ENCODE measurements around the gene ARHGAP15.

The ARHGAP15 gene

DNA sequence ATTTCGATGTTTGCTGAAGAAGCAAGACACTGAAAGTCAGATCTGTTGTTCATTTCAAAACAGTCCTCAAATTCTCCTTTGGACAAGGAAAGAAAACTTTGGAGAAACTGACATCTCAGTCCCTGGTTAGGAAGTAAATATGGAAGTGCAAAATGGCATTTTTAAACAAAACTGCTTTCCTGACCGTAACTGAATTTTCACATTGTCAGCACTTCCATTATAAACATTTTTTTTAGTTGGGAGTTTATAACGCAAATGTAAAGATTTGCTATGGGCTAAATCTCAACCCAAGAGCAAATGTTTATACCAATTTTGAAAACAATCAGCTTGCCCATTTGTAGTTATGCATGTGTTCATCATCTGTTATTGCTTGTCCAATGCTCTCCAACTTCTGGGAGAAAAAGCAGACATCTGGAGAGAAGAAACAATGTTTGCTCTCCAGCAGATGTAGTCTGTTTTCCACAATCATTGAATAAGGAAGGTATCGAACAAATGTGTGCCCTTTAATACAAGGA lies 520.1 kb downstream of the ARHGAP15 start:
- no peaks in the 10 kb centered on the region for H3K9me2 ChIP-seq (replicated peaks; ENCODE audit: insufficient read depth, low read length)
- H3K4me3 ChIP-seq (ENCODE audit: insufficient read depth, low read length, poor library complexity, severe bottlenecking): no peak overlapping the region
- no peak for TF ChIP-seq EZH2phosphoT487 (conservative IDR thresholded peaks at IDR 0.05; ENCODE audit: low read length)
- no peaks in the 10 kb centered on the region for H3K79me2 ChIP-seq (ENCODE audit: insufficient read depth, low read length)
- H3K9ac ChIP-seq (ENCODE audit: low read length): no peak overlapping the region
- H3K27ac ChIP-seq (ENCODE audit: low read depth, low read length): no peak overlapping the region
- peaks cover 12% of the 10 kb centered on the region; the same call in 1 of the 2 replicates for H3K9me3 ChIP-seq (ENCODE audit: insufficient read depth, low read length)
- peaks cover 11% of the 10 kb centered on the region; the same call in 1 of the 2 replicates for H3K36me3 ChIP-seq (ENCODE audit: low read length)
- H2AFZ ChIP-seq (ENCODE audit: low read depth, low read length, severe bottlenecking): no peak overlapping the region
- no peak overlapping the region for H3K4me2 ChIP-seq (ENCODE audit: low read depth, low read length, poor library complexity, severe bottlenecking)
- H3K27me3 ChIP-seq (ENCODE audit: low read length): no peaks in the 10 kb centered on the region
- no peaks in the 10 kb centered on the region for H4K20me1 ChIP-seq (ENCODE audit: low read depth, low read length)
- H3F3A ChIP-seq (ENCODE audit: insufficient read depth): no peaks in the 10 kb centered on the region

DNA sequence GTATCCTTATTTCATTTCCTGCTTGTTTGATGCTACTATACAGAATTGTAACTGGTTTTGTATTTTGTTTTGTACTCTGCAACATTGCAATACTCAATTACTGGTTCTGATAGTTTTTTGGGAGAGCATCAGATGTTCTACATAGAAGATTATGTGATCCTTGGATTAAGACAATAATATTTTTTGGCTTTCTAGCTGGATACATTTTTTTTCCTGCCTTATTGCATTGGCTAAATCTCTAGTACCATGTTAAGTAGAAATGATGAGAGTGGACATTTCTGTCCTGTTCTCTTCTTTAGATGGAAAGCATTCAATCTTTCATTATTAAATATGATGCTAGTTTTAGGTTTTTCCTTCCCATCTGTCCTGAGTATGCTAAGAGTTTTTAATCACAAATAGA lies 523.5 kb downstream of the ARHGAP15 start:
- Histone ChIP-seq H3K4me2 (ENCODE audit: low read depth, low read length, poor library complexity, severe bottlenecking) (no peak overlapping the region), H4K20me1 (ENCODE audit: low read depth, low read length) (no peaks in the 10 kb centered on the region), H3K9ac (ENCODE audit: low read length) (no peak overlapping the region), H3K27me3 (ENCODE audit: low read length) (no peaks in the 10 kb centered on the region), H2AFZ (ENCODE audit: low read depth, low read length, severe bottlenecking) (no peak overlapping the region), H3K9me2 (replicated peaks; ENCODE audit: insufficient read depth, low read length) (no peaks in the 10 kb centered on the region), H3K79me2 (ENCODE audit: insufficient read depth, low read length) (no peaks in the 10 kb centered on the region), H3F3A (ENCODE audit: insufficient read depth) (no peaks in the 10 kb centered on the region), H3K27ac (ENCODE audit: low read depth, low read length) (no peak overlapping the region), H3K9me3 (ENCODE audit: insufficient read depth, low read length) (peaks cover 12% of the 10 kb centered on the region; the same call in 1 of the 2 replicates), H3K4me3 (ENCODE audit: insufficient read depth, low read length, poor library complexity, severe bottlenecking) (no peak overlapping the region), H3K36me3 (ENCODE audit: low read length) (peaks cover 11% of the 10 kb centered on the region; the same call in 1 of the 2 replicates)
- no peak for TF ChIP-seq EZH2phosphoT487 (conservative IDR thresholded peaks at IDR 0.05; ENCODE audit: low read length)
- TF ChIP-seq, protein P1, sequence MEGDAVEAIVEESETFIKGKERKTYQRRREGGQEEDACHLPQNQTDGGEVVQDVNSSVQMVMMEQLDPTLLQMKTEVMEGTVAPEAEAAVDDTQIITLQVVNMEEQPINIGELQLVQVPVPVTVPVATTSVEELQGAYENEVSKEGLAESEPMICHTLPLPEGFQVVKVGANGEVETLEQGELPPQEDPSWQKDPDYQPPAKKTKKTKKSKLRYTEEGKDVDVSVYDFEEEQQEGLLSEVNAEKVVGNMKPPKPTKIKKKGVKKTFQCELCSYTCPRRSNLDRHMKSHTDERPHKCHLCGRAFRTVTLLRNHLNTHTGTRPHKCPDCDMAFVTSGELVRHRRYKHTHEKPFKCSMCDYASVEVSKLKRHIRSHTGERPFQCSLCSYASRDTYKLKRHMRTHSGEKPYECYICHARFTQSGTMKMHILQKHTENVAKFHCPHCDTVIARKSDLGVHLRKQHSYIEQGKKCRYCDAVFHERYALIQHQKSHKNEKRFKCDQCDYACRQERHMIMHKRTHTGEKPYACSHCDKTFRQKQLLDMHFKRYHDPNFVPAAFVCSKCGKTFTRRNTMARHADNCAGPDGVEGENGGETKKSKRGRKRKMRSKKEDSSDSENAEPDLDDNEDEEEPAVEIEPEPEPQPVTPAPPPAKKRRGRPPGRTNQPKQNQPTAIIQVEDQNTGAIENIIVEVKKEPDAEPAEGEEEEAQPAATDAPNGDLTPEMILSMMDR (IDR thresholded peaks at IDR 0.05; ENCODE audit: insufficient read depth, low read length, poor library complexity, severe bottlenecking): no peak

DNA sequence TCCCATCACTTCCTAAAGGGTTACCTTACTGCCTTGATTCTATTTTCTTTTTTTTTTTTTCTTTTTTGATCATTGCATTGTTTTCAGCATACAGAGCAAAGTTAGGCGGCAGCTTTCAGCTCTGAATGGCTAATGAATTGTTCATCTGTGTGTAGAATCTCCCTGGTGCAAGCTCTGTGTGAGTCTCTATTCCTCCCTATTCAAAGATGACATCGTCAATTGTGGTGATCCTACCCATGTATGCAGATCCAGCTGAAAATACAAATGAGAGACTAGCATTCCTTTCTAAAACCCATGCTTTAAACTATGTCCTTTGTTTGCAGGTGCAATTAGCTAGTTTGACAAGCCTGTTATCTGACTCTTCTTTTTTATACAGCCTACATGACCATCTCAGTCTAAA lies 539.0 kb downstream of the ARHGAP15 start:
- Histone ChIP-seq H3K4me3 (ENCODE audit: insufficient read depth, low read length, poor library complexity, severe bottlenecking) (no peak overlapping the region), H3K27me3 (ENCODE audit: low read length) (no peaks in the 10 kb centered on the region), H2AFZ (ENCODE audit: low read depth, low read length, severe bottlenecking) (no peak overlapping the region), H4K20me1 (ENCODE audit: low read depth, low read length) (no peaks in the 10 kb centered on the region), H3K36me3 (ENCODE audit: low read length) (no peaks in the 10 kb centered on the region), H3K27ac (ENCODE audit: low read depth, low read length) (no peak overlapping the region), H3F3A (ENCODE audit: insufficient read depth) (no peaks in the 10 kb centered on the region), H3K79me2 (ENCODE audit: insufficient read depth, low read length) (no peaks in the 10 kb centered on the region), H3K4me2 (ENCODE audit: low read depth, low read length, poor library complexity, severe bottlenecking) (no peak overlapping the region), H3K9me3 (ENCODE audit: insufficient read depth, low read length) (no peaks in the 10 kb centered on the region), H3K9ac (ENCODE audit: low read length) (no peak overlapping the region), H3K9me2 (replicated peaks; ENCODE audit: insufficient read depth, low read length) (no peaks in the 10 kb centered on the region)
- TF ChIP-seq, protein P1 (IDR thresholded peaks at IDR 0.05; ENCODE audit: insufficient read depth, low read length, poor library complexity, severe bottlenecking): no peak
- no peak for TF ChIP-seq EZH2phosphoT487 (conservative IDR thresholded peaks at IDR 0.05; ENCODE audit: low read length)

DNA sequence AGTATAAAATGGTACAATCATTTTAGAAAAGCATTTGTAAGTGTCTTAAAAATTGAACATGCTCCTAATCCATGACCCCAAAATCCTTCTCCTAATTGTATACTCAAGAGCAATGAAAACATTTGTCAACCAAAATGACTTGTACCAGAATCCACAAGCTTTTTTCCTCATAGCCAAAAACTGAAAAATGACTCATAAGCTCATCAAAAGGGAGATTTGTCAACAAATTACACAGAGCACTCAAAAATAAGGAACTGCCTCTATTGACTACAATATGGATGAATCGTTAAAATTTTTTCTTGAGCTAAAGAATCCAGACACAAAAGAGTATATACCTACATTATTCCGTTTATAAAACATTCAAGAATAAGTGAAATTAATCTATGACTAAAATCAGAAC lies 544.8 kb downstream of the ARHGAP15 start:
- Histone ChIP-seq H3K36me3 (ENCODE audit: low read length) (no peaks in the 10 kb centered on the region), H3K4me3 (ENCODE audit: insufficient read depth, low read length, poor library complexity, severe bottlenecking) (no peak overlapping the region), H3K9ac (ENCODE audit: low read length) (no peak overlapping the region), H2AFZ (ENCODE audit: low read depth, low read length, severe bottlenecking) (no peak overlapping the region), H3K9me3 (ENCODE audit: insufficient read depth, low read length) (no peaks in the 10 kb centered on the region), H3K27ac (ENCODE audit: low read depth, low read length) (no peak overlapping the region), H4K20me1 (ENCODE audit: low read depth, low read length) (no peaks in the 10 kb centered on the region), H3K4me2 (ENCODE audit: low read depth, low read length, poor library complexity, severe bottlenecking) (no peak overlapping the region), H3F3A (ENCODE audit: insufficient read depth) (no peaks in the 10 kb centered on the region), H3K79me2 (ENCODE audit: insufficient read depth, low read length) (no peaks in the 10 kb centered on the region), H3K27me3 (ENCODE audit: low read length) (no peaks in the 10 kb centered on the region), H3K9me2 (replicated peaks; ENCODE audit: insufficient read depth, low read length) (no peaks in the 10 kb centered on the region)
- TF ChIP-seq EZH2phosphoT487 (conservative IDR thresholded peaks at IDR 0.05; ENCODE audit: low read length): no peak
- TF ChIP-seq, protein P1 (IDR thresholded peaks at IDR 0.05; ENCODE audit: insufficient read depth, low read length, poor library complexity, severe bottlenecking): no peak

Measured in SU-DHL-6 (cell line).